EL (cell line): ENCODE results near the gene WDR27.
A peak's percentile ranks its signal among the peaks of the same experiment; 100 is the strongest.

Experiments used
- DNase-seq: peaks from one replicate; pipeline ENCODE4 v3.0.0-alpha.2; 2016

The WDR27 gene

GRCh38 chr6:169591616-169592015 lies 110.2 kb downstream of the WDR27 start:
- no peak for DNase-seq

GRCh38 chr6:169590376-169590939 lies 111.4 kb downstream of the WDR27 start:
- no peak for DNase-seq

GRCh38 chr6:169589699-169590257 lies 112.1 kb downstream of the WDR27 start:
- no peak for DNase-seq

DNA sequence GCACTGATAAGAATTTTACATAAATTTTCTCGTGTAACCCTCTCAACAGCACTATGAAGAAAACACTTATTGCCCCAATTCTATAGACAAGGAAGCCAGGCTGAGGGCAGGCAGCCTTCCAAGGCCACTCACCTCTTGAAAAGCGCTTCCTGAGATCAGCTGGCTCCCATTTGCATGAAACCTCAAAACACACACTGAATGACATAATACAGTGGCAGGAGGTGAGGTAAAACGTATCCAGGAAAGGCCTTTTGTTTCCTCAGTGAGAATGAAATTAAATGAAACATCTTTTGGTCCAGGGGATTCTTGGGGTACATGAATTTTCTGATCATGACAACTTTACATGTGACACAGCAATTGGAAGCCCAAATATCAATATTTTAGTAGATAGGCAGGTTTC lies 112.5 kb downstream of the WDR27 start:
- DNase-seq: no peak

DNA sequence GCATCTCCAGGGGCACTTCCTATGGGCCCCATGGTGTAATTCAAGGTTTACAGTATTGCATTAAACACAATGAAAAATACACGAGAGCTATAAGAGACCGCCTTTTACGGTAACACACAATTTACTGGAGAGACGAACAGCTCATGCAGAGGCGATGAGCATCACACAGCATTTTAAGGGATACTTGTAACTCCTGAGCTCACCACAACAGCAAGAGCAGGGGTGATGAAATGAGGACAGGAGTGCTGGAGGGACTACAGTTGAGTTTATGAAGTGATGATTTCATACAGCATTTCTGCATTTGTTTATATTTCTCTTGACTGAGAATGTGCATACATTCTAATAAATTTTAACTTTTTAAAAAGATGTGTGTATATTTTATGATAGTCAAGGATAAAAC lies 113.9 kb downstream of the WDR27 start:
- DNase-seq: no peak

GRCh38 chr6:169583886-169584541 lies 117.8 kb downstream of the WDR27 start:
- no peak for DNase-seq

DNA sequence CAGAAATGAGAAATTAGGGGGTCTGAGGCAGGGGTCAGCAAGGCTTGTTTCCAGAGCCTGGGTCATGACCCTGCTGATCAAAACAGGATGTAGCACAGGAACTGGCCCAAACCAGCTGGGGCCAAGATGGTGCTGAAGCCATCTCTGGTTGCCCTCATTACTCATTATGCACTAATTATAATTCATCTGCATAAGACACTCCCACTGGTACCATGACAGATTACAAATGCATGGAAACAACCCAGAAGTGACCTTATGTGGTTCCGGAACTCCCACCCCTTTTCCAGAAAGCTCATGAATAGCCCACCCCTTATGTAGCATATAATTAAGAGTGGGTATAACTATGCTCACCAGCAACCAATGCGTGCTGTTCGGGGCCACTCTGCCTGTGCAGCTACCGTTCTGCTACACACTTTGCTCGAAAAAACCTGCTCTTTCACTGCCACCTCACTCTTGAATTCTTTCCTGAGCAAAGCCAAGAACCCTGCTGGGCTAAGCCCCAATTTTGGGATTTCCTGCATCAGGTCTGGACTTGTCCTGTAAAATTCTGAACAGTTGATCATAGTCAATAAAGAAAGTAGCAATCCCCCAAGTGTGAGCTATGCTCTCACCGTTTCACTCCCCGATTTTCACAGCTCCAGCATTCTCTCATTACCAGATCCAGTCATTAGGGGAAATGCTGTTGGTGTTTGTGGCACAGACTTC lies 122.3 kb downstream of the WDR27 start:
- DNase-seq: no peak

DNA sequence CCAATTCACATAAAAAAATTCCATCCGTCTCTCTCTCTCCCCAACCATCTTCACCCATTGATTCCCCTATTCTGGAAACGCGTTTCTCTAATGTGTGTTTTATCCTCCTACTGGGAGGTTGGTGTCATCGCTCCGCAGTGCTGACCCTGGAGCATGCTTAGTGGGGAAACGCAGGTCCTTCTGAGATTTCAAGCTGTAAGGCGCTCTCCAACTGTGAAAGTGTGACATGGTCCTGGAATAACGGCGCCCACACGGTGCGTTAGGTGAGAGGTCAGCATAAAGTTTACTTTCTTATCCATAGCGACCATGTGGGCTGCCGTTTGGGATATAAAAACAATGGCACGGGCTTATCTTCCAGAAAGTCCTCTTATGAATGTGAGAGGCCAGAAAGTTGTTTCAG lies 123.9 kb downstream of the WDR27 start:
- DNase-seq: no peak

- DNase-seq: no peak
These were observed 124.6 kb downstream of the WDR27 start for GRCh38 chr6:169577236-169577635.

DNA sequence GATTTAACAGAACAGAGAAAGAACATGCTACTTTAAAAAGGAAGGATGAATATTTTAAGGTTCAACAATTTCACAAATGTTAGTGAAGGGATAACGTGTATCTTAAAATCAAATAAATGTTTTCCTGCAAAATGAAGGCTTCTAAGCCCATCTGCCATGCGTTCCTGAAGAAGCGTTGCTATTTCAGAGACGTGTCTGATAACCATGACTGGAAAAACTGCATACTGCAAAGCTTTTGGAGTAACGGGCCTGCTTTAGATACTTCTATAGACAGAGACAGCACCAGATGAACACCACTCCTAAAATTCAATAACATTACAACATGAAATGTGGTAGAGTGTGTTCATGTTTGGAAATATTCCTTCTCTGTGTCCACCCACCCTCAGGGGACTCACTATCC lies 126.0 kb downstream of the WDR27 start:
- no peak for DNase-seq

DNA sequence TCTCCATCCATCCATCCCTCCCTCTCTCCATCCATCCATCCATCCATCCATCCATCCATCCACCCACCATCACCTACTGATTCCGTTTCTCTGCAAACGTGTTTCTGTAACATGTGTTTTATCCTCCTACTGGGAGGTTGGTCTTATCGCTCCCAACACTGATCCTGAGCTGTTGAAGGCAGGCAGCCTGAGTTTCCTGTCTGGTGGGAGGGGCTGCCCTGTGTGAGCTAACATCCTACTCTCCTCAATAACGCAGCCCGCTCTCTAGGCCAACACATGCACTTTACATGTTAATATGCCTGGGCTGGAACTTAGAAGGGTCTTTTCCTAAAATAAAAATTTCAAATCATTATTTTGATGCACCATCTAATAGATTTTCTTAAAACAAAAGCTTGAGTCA lies 126.5 kb downstream of the WDR27 start:
- DNase-seq: no peak

- no peak for DNase-seq
These were observed 127.4 kb downstream of the WDR27 start for GRCh38 chr6:169574420-169574819.

- no peak for DNase-seq
These were observed 127.9 kb downstream of the WDR27 start for GRCh38 chr6:169573883-169574282.

DNA sequence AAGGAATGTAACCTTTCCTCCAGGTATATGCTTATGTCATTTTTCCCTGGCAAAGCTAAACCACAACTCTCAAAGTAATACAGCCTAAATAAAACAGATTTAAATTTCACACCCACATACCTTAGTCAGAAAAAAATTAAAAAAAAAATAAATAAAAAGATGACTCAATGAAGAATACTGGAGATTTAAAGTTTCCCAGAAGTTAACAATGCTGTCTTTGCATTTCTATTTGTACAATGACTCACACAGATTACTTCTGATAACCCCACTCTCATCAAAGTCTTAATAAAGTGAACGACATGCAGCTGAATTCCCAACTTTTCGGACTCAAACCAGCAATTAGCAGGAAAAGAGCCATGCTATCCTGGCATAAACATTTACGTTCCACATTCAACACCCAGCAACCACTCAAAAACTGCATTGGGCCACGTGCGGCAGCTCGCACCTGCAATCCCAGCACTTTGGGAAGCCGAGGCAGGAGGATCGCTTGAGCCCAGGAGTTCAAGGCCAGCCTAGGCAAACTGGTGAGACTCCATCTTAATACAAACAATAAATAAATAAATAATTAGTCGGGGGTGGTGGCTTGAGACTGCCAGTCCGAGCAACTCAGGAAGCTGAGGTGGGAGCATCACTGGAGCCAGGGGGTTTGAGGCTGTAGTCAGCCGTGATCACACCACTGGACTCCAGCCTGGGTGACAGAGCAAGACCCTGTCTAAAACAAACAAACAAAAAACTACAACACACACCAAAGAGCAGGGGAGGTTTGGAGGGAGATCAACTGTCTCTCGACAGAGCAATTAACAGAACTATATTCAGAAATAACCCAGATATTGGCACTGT lies 130.5 kb downstream of the WDR27 start:
- DNase-seq: peak; percentile 74

DNA sequence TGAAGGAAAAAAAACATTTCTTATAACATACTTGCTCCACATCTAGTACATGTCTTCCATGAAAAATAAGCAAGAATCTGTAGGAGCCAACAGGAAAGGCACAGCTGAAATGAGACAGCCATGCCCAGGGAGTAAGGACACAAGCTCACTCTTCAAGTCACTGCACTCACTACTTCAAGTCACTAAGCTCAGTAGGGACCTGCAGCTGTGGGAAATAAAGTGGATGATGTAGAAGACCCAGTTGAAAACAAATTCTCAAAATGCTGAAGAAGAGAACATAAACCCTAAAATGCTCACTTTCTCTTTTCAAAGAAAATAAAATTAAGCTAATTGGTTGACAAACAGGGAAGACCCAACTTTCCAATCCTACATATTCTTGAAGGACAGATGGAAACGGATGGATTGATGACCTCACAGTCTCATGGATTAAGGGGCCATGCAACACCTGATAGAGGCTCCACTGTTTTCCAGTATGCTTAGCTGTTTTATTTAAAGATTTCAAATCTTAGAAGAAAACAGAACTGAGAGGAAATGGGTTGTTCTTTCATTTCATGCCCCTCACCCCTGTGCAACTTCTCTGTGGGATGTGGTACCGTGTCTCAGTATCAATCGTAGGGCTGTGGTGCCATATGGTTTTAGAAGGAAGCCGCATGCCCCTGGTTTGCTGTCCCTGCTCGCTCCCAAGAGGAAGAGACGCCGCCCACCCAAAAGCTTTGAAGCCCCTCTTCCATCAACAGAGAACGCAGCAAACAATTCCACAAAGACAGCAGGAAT lies 133.3 kb downstream of the WDR27 start:
- no peak for DNase-seq

DNA sequence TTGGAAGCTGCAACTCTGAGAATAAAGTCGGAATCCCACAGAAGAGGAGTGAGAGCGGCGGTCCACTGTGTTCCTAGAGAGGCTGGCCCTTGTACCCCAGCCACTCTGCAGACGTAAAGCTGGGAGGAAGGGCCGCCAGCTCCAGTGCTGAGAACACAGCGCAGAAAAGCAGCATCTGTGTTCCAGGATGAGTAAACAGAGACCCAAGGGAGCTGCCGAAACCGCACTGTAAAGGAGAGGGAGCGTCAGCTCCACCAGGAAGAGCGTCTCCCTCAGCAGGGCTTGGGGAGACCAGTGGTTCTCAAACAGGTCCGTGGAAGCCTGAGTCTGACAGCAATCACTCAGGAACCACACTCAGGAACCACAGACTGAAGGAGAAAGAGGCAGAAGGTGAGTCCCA lies 134.0 kb downstream of the WDR27 start:
- DNase-seq: no peak

DNA sequence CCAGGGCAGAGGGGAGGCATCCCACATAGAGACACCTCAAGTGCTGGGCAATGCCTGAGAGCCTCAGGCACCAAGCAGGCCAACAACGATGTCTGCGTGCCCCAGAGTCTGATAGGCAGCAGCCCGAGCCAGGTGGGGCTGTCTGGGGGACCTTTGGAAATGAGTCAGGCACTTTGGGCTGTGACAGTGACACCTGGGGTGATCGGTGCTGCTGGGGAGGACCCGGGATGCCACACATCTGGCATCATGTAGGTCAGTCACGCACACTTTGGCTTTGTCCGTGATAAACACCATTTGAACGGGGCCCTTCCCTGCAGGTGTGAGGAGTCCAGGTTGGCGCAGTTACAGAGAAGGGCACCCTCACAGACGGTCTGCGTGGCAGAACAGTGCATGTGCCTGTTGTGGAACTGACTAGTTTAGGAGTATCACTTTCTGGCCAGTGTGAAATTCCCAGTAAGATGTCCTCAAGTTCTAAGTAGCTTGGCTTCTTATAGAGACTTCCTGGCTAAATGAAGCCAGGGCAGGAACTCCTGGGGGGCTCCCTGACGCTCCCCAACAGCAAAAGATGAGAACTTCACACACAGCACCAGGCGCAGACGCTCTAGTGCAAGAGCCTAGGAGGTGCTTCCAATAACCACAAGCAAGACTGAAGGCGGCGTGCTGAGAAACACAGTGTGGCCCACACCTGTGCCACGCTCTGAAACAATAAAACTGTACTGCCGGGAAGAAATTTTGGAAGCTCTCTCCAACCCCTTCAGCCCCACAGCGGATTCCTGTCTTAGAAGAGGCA lies 134.7 kb downstream of the WDR27 start:
- DNase-seq: no peak

- no peak for DNase-seq
These were observed 135.5 kb downstream of the WDR27 start for GRCh38 chr6:169566319-169566718.

DNA sequence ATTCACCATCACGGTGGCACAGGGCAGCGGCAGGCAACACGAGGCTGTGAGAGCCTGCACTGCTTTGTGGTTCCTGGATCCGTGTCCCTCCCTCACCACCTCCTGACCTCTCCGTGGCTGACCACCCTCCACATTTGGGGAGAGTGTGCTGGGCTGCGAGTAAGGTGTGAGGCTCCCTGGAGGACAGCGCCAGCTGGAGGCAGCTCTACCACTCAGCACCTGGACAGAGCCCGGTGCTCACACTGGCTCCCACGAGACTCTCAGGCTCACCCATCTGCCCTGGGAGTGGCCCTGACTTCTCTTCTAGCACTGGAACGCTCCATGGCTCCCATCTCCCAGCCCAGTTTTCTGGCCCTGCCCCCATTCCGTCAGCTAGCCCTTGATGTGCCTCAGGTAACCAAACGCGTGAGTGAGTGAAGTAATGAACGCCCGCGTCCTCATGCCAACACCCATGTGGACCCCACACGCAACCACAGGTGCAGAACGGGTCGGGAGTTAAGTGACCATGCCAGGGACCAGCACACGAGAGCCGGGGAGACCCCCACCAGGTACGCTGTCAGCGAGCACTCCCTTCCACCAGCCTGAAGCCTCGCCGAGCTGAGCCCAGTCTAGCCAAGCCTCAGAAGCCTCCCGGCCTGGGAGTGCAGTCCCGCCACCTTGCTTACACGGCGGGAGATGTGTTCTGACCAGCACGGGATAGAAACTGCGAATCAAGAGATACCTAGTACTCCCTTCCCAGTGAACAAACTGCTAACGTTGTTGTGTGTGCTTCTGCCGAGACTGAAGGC lies 137.2 kb downstream of the WDR27 start:
- no peak for DNase-seq

DNA sequence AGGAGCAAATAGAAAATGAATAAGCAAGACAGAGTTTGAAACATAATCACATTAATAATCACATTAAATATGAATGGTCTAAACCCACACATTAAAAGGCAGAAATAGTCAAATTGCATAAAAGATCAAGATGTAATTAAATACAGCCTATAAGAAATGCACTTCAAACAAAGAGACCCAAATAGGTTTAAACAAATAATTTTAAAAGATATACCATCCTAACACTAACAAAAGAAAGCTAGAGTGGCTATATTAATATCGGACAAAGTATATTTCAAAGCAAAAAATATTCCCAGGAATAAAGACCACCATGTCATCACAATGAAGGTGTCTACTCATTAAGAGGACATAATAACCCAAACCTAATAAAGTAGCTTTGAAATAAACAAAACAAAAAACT lies 140.2 kb downstream of the WDR27 start:
- no peak for DNase-seq

DNA sequence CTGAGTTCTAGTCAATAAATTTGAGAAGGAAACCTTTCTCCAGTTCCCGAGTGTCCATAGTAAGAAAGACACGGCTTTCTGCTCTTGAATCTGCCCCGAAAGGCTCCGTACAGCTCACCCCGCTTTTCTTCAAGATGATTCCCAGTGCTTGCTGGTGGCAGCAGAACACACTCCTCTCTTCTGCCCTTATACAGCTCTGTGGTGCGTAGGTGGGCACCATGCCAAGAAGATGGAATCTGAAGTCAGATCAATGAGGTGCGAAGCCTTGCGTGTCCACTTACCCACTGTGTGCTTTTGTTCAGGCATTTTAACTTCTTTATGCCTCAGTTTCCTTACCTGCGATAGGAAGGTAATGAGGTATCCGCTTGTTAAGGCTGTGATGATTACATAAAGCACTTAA lies 142.2 kb downstream of the WDR27 start:
- DNase-seq: no peak
